Subcutaneous adipose tissue (tissue), 4 donors: ENCODE data around the gene ZNF384. TPM values are rescaled to one million over a fixed set of nuclear protein-coding genes. Genes with fewer than 3 reads are reported as not detected.

ENCODE experiments used
- total RNA-seq, 4 donors: library from RNA; depleted of rRNA; stranded (reverse); fragments of >200 nt; gene quantifications; one replicate each; pipeline ENCODE4 v1.1.0, GENCODE V29; 2016
- TF ChIP-seq, protein P1 (sequence below): fragments of 450-650 bp; IDR thresholded peaks from one replicate; pipeline ENCODE4 v1.5.1; 2016; ENCODE audit warnings: low read depth, mild to moderate bottlenecking, control low read depth, antibody characterized with exemption, moderate library complexity

ZNF384 gene
- total RNA-seq, 4 donors from 2014 or later = 21.8 to 34.9 (median 25.4) TPM

DNA sequence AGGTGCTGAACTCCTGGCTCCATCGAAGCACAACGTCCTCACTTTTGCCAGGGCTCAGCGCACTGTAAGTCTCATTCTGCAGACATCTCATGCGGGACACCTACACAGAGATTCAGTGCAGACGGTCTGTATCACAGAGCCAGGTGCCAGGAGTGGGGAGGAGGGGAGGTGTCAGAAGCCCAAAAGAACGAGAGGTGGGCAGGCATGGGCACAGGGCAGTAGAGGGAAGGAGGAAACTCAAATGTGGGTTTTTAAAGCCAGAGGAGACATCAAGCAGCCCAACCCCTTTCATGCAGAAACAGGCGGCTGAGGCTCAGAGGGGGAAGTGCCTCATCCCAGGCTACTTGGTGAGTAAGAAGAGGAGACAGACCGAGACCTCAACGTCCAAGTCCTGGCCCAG, 50.9 kb downstream of the ZNF384 start:
- TF ChIP-seq, protein P1, sequence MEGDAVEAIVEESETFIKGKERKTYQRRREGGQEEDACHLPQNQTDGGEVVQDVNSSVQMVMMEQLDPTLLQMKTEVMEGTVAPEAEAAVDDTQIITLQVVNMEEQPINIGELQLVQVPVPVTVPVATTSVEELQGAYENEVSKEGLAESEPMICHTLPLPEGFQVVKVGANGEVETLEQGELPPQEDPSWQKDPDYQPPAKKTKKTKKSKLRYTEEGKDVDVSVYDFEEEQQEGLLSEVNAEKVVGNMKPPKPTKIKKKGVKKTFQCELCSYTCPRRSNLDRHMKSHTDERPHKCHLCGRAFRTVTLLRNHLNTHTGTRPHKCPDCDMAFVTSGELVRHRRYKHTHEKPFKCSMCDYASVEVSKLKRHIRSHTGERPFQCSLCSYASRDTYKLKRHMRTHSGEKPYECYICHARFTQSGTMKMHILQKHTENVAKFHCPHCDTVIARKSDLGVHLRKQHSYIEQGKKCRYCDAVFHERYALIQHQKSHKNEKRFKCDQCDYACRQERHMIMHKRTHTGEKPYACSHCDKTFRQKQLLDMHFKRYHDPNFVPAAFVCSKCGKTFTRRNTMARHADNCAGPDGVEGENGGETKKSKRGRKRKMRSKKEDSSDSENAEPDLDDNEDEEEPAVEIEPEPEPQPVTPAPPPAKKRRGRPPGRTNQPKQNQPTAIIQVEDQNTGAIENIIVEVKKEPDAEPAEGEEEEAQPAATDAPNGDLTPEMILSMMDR = no peak

DNA sequence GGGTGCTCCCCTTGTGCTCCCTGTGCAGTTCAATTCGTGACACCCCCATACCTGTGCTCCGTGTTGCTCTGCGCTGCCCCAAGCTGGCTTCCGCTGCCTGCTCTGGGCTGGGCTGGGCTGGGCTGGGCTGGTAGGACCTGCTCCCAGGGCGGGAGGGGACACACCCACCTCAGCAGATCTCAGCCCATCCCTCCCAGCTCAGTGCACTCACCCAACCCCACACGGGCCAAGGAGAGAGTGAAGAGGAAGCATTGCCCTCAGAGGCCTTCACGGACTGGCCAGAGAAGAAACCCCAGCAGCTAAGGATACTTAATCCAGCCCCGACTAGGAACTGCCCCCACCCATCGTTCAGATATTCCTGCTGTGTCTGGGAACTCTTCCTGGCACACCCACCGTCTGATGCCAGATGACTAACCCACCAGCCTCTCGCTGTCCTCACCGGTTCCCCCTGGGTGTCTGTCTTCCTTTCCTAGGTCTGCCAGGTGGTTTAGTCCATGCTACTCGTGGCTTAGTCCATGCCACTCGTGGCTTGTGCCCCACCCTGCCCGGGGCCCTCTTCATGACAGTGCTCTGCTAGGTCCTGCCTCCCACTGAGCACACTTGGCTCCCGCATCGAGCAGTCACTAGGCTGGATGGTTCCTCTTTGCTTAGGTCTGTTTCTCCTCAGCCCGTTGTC, 53.2 kb downstream of the ZNF384 start, which contains the start of gene LPAR5:
Gene LPAR5, minus strand, starts transcription at position 104 of the 676 bp plus-strand sequence. CDS start 14,711 bp downstream, outside the sequence.
- TF ChIP-seq, protein P1 = no peak

DNA sequence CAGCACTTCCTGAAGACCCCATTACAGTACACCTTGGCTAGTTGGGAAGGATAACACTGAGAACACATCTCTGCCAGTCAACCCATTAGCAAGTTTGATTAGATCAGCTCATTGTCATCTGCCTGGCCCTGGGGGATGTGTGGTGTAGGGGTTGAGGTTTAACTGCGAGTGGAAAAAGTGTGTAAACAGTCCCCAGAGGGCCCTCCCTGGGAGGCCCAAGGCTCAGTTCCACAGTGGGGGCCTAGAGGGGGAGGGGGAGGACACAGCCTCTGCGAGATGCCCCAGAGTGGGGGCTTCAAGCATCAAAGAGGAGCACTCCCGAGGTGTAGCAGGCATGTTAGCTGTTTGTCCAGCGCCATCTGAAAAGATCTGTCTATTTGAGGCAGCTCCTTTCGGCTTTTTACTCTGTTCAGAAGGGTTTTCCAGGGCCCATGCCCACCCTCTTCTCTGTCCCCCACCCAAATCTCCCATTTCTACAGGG, 53.8 kb downstream of the ZNF384 start:
- TF ChIP-seq, protein P1 = no peak

DNA sequence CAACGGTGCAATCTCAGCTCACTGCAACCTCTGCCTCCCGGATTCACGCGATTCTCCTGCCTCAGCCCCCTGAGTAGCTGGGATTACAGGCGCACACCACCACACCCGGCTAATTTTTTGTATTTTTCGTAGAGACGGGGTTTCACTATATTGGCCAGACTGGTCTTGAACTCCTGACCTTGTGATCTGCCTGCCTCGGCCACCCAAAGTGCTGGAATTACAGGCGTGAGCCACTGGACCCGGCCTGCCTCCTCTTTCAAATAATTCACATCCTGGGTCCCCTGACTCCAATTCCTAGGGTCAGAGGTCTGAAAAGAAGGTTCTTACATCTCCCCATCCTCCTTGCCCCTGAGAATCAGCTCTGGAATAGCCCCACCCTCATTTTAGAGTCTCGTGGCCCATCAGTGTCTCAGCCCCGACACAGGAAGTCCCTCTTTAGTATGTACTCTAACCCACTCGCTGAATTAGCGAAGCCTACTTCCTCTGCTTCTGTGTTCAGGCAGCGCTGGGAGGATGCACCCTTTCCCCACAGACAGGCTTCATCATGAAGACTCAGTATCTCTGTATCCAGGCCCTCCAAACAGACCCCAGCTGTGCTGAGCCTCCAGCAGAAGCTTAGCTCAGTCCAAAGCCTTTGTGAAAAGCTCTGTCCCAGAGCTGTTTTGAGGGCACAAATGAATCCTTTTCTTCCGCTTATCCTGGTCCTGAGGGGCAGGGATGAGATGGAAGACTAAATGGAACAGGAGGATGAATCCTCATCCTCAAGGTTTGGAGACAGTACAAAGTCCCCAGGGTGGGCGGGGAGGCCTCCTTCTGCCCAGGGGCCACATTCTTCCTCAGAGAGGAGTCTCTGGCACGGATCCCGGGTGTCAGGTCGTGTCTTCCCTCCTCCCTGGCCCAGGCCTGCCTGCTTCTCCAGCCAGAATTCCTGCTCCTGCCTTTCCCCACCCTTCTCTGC, 56.9 kb downstream of the ZNF384 start:
- TF ChIP-seq, protein P1 = no peak

DNA sequence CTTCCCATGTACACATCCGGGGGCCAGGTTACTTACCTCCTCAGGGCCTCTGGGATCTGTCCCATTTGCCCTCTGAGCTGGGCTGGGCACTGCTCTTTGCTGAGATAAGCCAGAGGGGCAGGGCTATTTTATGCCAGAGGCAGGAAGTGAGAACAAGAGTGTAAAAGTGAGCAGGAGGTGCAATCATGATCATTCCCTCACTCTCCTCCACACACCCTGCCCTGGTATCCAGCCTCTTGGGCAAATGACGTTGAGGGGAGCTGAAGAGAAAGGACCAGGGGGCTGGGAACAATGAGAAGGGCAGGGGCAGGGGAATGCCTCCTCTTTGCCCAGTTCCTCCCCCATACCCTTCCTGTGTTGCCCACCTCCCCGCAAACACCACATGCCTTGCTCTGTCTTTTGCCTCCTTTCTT, 57.6 kb downstream of the ZNF384 start:
- TF ChIP-seq, protein P1 = no peak

DNA sequence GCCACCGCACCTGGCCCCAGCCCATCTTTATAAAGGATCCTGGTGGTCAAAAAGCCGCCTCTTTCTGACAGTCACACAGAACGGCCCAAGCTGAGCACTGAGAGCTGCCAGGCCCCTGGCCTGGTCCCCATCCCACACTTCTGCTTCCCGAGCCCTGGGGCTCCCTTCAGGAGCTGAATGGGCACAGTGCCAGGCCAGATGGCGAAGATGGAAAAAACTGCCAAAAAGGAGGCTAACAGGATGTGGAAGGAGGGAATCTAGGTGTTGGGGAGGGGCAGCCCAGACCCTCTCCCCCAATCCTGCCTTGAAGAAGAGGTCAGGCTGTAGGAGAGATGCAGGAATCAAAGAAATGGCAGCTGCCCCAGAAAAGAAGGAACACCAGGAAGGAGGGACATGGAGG, 58.4 kb downstream of the ZNF384 start:
- TF ChIP-seq, protein P1 = no peak

DNA sequence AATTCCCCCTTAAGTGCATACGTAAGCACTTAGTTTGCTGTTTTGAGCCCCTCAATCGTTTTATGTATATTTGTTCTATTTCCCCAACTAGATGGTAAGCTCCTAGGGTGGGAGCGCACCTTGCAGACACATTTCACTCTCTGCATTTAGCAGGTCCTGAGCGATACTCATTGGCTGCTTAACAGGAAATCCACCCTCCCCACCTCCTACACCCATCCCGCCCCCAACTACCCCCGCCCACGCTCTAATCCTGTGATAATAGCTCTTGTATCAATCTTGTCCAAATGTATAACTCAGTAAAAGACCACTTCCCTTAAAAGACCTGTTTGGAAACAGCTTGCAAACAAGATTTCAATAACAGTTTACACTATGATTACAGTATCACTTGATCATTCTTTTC, 61.6 kb downstream of the ZNF384 start:
- TF ChIP-seq, protein P1 = no peak
